Lung microvascular endothelial cell (primary cell): ENCODE data around the gene AKAP12. TPM values are rescaled to one million over a fixed set of nuclear protein-coding genes. Genes with fewer than 3 reads are reported as not detected.

Experiments used
- DNase-seq, 2 donors: peaks; one replicate each; pipeline versions ENCODE4 v3.0.0 to v3.0.0-alpha.2; 2010; ENCODE audit warnings: low read depth in 2 of 2
- total RNA-seq: library from RNA; depleted of rRNA; stranded (reverse); fragments of >200 nt; gene quantifications from 2 replicates; pipeline ENCODE4 v1.2.1, GENCODE V29; 2014

Gene AKAP12
- total RNA-seq, 1 donor from 2014 or later, result 900 TPM

DNA sequence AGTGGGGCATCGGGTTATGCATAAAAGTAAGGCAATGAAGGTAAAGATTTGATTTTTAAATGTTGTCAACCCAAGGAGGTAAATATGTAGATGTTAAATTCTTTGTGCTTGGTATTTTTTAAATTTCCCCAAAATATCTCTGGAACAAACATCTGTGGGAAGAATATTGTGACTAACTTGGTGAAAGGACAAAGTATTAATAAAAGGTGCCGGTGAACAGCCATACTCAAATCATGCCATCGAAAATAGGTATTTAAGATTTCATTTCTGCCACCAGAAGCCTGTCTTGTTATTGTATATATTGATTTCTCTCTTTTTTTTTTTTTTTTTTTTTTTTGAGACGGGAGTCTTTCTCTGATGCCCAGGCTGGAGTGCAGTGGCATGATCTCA, 164.1 kb downstream of the AKAP12 start:
- DNase-seq, result no peak

Other genes starting within 250 kb of the AKAP12 start
- gene ZBTB2, start 151.6 kb downstream of the AKAP12 start, total RNA-seq, result 4.8 and 6.0 TPM in 2 replicates
- gene RMND1, start 212.2 kb downstream of the AKAP12 start, total RNA-seq, result 15.1 and 24.2 TPM in 2 replicates